ENCODE data around the gene BSG. TPM values are rescaled to one million over a fixed set of nuclear protein-coding genes. Genes with fewer than 3 reads are reported as not detected.

Gene BSG
- total and polyA plus RNA-seq, 10 of the 15 experiments (the other 5 are each of a cell fraction or from before 2014, with no cell fraction given), result 2.8 to 297 (median 199) TPM

- CTCF ChIA-PET, result no interaction called here
- 93% methylated on average over 19 of the region's 19 CpGs for WGBS (ENCODE audit: insufficient coverage, insufficient replicate concordance, low lambda C conversion rate, missing lambda C conversion rate)
- FAIRE-seq, result no peak
Observed at GRCh38 chr19:628168-628567, 55.8 kb downstream of the BSG start.

More at GRCh38 chr19:628168-628567, 55.8 kb downstream of the BSG start:
- in situ Hi-C loops (cut with MboI), result no loop called here
- ChIA-PET POLR2A (interaction anchor here (0.6 kb wide), 1 partner anchor 53 kb away, joined by 5 read pairs; no protein-coding TSS in a partner anchor), SMC1A (ENCODE audit: uncharacterized antibody, unreplicated experiment) (no interaction called here), RAD21 (ENCODE audit: unreplicated experiment) (no interaction called here)
- H3K9me3 ChIP-seq (replicated peaks; ENCODE audit: control insufficient read depth, insufficient read depth, low read length), result no peaks in the 10 kb centered on the region
- intact Hi-C loops (cut with micrococcal nuclease; ENCODE audit: unreplicated experiment), result no loop called here
- H4K20me1 ChIP-seq (ENCODE audit: control insufficient read depth, insufficient read depth), result no peaks in the 10 kb centered on the region
- H3K4me3 ChIP-seq, result no peak overlapping the region
- peaks cover 11% of the 10 kb centered on the region for H3K79me2 ChIP-seq (ENCODE audit: control insufficient read depth, insufficient read depth, low read length)
- H3K9ac ChIP-seq (ENCODE audit: control insufficient read depth, insufficient read depth, low read length), result no peak overlapping the region
- H2AFZ ChIP-seq (ENCODE audit: control insufficient read depth, low read depth, low read length), result no peak overlapping the region
- H3K36me3 ChIP-seq (ENCODE audit: control insufficient read depth in 2 of 2, insufficient read depth in 2 of 2, low read length in 1 of 2), result peaks cover 0 to 4% of the 10 kb centered on the region in 2 experiments; a peak in 3 of 4 replicates
- no peak overlapping the region for H3K4me2 ChIP-seq (ENCODE audit: control insufficient read depth, insufficient read depth)
- no peaks in the 10 kb centered on the region for H3K27me3 ChIP-seq (replicated peaks in 1 of 2; ENCODE audit: control insufficient read depth in 2 of 2, insufficient read depth in 2 of 2, low read length in 1 of 2)
- DNase-seq (ENCODE audit: low read depth, low spot score) (no peak), ATAC-seq (no peak)
- no peak overlapping the region for H3K27ac ChIP-seq (ENCODE audit: control insufficient read depth, insufficient read depth)
- TF ChIP-seq EGR1 (IDR thresholded peaks at IDR 0.05; ENCODE audit: borderline replicate concordance in 1 of 2, low read depth in 2 of 2, low read length in 2 of 2), result no peak
- TF ChIP-seq SPI1 (IDR thresholded peaks at IDR 0.05; ENCODE audit: borderline replicate concordance, insufficient read depth, low read depth, low read length), result no peak
- TF ChIP-seq, protein P1, sequence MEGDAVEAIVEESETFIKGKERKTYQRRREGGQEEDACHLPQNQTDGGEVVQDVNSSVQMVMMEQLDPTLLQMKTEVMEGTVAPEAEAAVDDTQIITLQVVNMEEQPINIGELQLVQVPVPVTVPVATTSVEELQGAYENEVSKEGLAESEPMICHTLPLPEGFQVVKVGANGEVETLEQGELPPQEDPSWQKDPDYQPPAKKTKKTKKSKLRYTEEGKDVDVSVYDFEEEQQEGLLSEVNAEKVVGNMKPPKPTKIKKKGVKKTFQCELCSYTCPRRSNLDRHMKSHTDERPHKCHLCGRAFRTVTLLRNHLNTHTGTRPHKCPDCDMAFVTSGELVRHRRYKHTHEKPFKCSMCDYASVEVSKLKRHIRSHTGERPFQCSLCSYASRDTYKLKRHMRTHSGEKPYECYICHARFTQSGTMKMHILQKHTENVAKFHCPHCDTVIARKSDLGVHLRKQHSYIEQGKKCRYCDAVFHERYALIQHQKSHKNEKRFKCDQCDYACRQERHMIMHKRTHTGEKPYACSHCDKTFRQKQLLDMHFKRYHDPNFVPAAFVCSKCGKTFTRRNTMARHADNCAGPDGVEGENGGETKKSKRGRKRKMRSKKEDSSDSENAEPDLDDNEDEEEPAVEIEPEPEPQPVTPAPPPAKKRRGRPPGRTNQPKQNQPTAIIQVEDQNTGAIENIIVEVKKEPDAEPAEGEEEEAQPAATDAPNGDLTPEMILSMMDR (IDR thresholded peaks at IDR 0.05 in 2 of 3, conservative IDR thresholded peaks at IDR 0.05 in 1 of 3; ENCODE audit: control insufficient read depth in 2 of 3, extremely low read depth in 1 of 3, insufficient read depth in 1 of 3, low read depth in 3 of 3, low read length in 3 of 3), result peak; percentile 4 to 24 (median 14); a peak in 1 of 6 replicates
- TF ChIP-seq NFYA (IDR thresholded peaks at IDR 0.05; ENCODE audit: borderline replicate concordance, low read depth, low read length), result no peak
- TF ChIP-seq CBX3 (IDR thresholded peaks at IDR 0.05; ENCODE audit: borderline replicate concordance, low read depth), result no peak
- TF ChIP-seq ZZZ3 (IDR thresholded peaks at IDR 0.05; ENCODE audit: control insufficient read depth, insufficient read length, low read depth), result no peak
- TF ChIP-seq CHD2 (IDR thresholded peaks at IDR 0.05; ENCODE audit: borderline replicate concordance, low read depth, low read length), result no peak
- TF ChIP-seq, protein P2, sequence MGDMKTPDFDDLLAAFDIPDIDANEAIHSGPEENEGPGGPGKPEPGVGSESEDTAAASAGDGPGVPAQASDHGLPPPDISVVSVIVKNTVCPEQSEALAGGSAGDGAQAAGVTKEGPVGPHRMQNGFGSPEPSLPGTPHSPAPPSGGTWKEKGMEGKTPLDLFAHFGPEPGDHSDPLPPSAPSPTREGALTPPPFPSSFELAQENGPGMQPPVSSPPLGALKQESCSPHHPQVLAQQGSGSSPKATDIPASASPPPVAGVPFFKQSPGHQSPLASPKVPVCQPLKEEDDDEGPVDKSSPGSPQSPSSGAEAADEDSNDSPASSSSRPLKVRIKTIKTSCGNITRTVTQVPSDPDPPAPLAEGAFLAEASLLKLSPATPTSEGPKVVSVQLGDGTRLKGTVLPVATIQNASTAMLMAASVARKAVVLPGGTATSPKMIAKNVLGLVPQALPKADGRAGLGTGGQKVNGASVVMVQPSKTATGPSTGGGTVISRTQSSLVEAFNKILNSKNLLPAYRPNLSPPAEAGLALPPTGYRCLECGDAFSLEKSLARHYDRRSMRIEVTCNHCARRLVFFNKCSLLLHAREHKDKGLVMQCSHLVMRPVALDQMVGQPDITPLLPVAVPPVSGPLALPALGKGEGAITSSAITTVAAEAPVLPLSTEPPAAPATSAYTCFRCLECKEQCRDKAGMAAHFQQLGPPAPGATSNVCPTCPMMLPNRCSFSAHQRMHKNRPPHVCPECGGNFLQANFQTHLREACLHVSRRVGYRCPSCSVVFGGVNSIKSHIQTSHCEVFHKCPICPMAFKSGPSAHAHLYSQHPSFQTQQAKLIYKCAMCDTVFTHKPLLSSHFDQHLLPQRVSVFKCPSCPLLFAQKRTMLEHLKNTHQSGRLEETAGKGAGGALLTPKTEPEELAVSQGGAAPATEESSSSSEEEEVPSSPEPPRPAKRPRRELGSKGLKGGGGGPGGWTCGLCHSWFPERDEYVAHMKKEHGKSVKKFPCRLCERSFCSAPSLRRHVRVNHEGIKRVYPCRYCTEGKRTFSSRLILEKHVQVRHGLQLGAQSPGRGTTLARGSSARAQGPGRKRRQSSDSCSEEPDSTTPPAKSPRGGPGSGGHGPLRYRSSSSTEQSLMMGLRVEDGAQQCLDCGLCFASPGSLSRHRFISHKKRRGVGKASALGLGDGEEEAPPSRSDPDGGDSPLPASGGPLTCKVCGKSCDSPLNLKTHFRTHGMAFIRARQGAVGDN (IDR thresholded peaks at IDR 0.05), result no peak
- TF ChIP-seq ZBTB33 (IDR thresholded peaks at IDR 0.05), result peak; percentile 97
- TF ChIP-seq ZNF622 (IDR thresholded peaks at IDR 0.05), result no peak
- TF ChIP-seq SUPT20H (IDR thresholded peaks at IDR 0.05; ENCODE audit: borderline replicate concordance, control insufficient read depth, low read depth, low read length), result no peak
- TF ChIP-seq, protein P3, sequence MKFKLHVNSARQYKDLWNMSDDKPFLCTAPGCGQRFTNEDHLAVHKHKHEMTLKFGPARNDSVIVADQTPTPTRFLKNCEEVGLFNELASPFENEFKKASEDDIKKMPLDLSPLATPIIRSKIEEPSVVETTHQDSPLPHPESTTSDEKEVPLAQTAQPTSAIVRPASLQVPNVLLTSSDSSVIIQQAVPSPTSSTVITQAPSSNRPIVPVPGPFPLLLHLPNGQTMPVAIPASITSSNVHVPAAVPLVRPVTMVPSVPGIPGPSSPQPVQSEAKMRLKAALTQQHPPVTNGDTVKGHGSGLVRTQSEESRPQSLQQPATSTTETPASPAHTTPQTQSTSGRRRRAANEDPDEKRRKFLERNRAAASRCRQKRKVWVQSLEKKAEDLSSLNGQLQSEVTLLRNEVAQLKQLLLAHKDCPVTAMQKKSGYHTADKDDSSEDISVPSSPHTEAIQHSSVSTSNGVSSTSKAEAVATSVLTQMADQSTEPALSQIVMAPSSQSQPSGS (IDR thresholded peaks at IDR 0.05; ENCODE audit: low read length), result no peak
- no peak for TF ChIP-seq ELK1 (IDR thresholded peaks at IDR 0.05; ENCODE audit: low read depth, low read length)
- no TSS peak for BruUV-seq (replicated peaks)
- peaks cover 7% of the 10 kb centered on the region; the same call in 1 of the 2 replicates for H3K4me1 ChIP-seq (ENCODE audit: control insufficient read depth, insufficient read depth, low read length)
